ENCODE results near the gene SIM2. TPM values are rescaled to one million over a fixed set of nuclear protein-coding genes. Genes with fewer than 3 reads are reported as not detected.

SIM2 gene
- total RNA-seq, 1 experiment from 2014 or later = 23.9 TPM

- Histone ChIP-seq H3K27me3 (ENCODE audit: insufficient read depth, low read length) (no peaks in the 10 kb centered on the region), H3K79me2 (ENCODE audit: insufficient read depth, low read length) (no peaks in the 10 kb centered on the region), H3K9me2 (ENCODE audit: insufficient read depth) (no peaks in the 10 kb centered on the region), H4K20me1 (ENCODE audit: insufficient read depth) (no peaks in the 10 kb centered on the region), H3K4me1 (ENCODE audit: control insufficient read depth in 1 of 2, insufficient read depth in 2 of 2, low read length in 2 of 2) (no peaks in the 10 kb centered on the region), H3K9me3 (ENCODE audit: control insufficient read depth in 1 of 2, insufficient read depth in 1 of 2, low read depth in 1 of 2, low read length in 2 of 2) (no peaks in the 10 kb centered on the region), H3K9ac (ENCODE audit: low read length) (no peak overlapping the region), H3K4me3 (replicated peaks in 1 of 2; ENCODE audit: low read depth in 1 of 2, low read length in 2 of 2) (no peak overlapping the region), H3K27ac (ENCODE audit: low read depth, low read length) (no peak overlapping the region), H2AFZ (ENCODE audit: low read depth, low read length, poor library complexity, severe bottlenecking) (no peak overlapping the region), H3K4me2 (ENCODE audit: low read length) (no peak overlapping the region), H3K36me3 (ENCODE audit: control insufficient read depth in 1 of 2, insufficient read depth in 2 of 2, low read length in 2 of 2) (no peaks in the 10 kb centered on the region)
- intact Hi-C loops (cut with micrococcal nuclease) = no loop called here
- DNase-seq (ENCODE audit: low read depth, low spot score) (no peak), ATAC-seq (no peak)
- ChIA-PET POLR2A (no interaction called here), RAD21 (ENCODE audit: low non-redundant PET in 1 of 2, low total read pairs in 2 of 2, uncharacterized antibody in 2 of 2, unreplicated experiment in 2 of 2) (no interaction called here), CTCF (no interaction called here)
- TF ChIP-seq CTCF (IDR thresholded peaks at IDR 0.05 in 2 of 3, conservative IDR thresholded peaks at IDR 0.05 in 1 of 3; ENCODE audit: borderline replicate concordance in 1 of 3, insufficient read depth in 1 of 3, low read depth in 2 of 3, low read length in 2 of 3) = no peak
- no peak for TF ChIP-seq JUND (IDR thresholded peaks at IDR 0.05)
- TF ChIP-seq POLR2A (IDR thresholded peaks at IDR 0.05; ENCODE audit: borderline replicate concordance, extremely low read depth, insufficient read depth, insufficient read length) = no peak
- no peak for TF ChIP-seq SIN3A (IDR thresholded peaks at IDR 0.05; ENCODE audit: low read depth)
- no peak for TF ChIP-seq ZBTB33 (IDR thresholded peaks at IDR 0.05; ENCODE audit: extremely low read depth, insufficient replicate concordance, low read length)
- TF ChIP-seq, protein P1, sequence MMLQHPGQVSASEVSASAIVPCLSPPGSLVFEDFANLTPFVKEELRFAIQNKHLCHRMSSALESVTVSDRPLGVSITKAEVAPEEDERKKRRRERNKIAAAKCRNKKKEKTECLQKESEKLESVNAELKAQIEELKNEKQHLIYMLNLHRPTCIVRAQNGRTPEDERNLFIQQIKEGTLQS (IDR thresholded peaks at IDR 0.05) = no peak
- no peak for TF ChIP-seq POLR2AphosphoS5 (IDR thresholded peaks at IDR 0.05; ENCODE audit: low read depth, low read length)
- no TSS peak for BruUV-seq (replicated peaks)
These were observed 63.7 kb downstream of the SIM2 start for GRCh38 chr21:36762642-36763041.
